Activated naive CD8-positive, alpha-beta T cell treated with anti-CD3 and anti-CD28 coated beads, Interleukin-2, amount 10 ng/mL, durations not matched to agents 7 days and 5 days (primary cell): ENCODE measurements around the gene MMEL1. TPM values are rescaled to one million over a fixed set of nuclear protein-coding genes. Genes with fewer than 3 reads are reported as not detected.
"Not testable (repeated sequence)": the region's sequence is repeated elsewhere in the genome, so short reads cannot be mapped to it uniquely, and the experiment has no call there.

Experiments
- ATAC-seq: fragments of 150-1000 bp; cut with Tn5 transposase; one replicate; pipeline ENCODE4 v1.10.0; 2021; ENCODE audit warnings: low read depth, moderate library complexity
- POLR2A ChIA-PET: fragments of 350-600 bp; sonication (Branson Sonifier 250); formaldehyde crosslinking; loops from one replicate; lab custom pipeline; 2021; ENCODE audit warnings: antibody characterized with exemption; lab: Charles Lee
- DNase-seq: peaks from one replicate; pipeline ENCODE4 v3.0.0; 2021
- H3K27ac Mint-ChIP-seq: one replicate; pipeline ENCODE4 v1.8.0; 2022; ENCODE audit warnings: mild to moderate bottlenecking, mixed read lengths
- H3K27me3 Mint-ChIP-seq: one replicate; pipeline ENCODE4 v1.8.0; 2022; ENCODE audit warnings: mild to moderate bottlenecking, moderate library complexity, mixed read lengths
- H3K36me3 Mint-ChIP-seq: one replicate; pipeline ENCODE4 v1.8.0; 2021; ENCODE audit warnings: mild to moderate bottlenecking, mixed read lengths
- H3K4me1 Mint-ChIP-seq: one replicate; pipeline ENCODE4 v1.8.0; 2021; ENCODE audit warnings: mixed read lengths
- H3K4me3 Mint-ChIP-seq: one replicate; pipeline ENCODE4 v1.8.0; 2022; ENCODE audit warnings: mild to moderate bottlenecking, moderate library complexity, mixed read lengths
- H3K9me3 Mint-ChIP-seq: one replicate; pipeline ENCODE4 v1.8.0; 2021; ENCODE audit warnings: mixed read lengths
- total RNA-seq, 2 experiments: library from RNA; stranded (reverse); gene quantifications; one replicate each; pipeline ENCODE4 v1.2.3, GENCODE V29; 2021

The MMEL1 gene
- total RNA-seq, 2 experiments from 2014 or later: 3.0 to 4.1 TPM

- DNase-seq (no peak), ATAC-seq (no peak)
- Mint-ChIP-seq H3K9me3 (no peaks in the 10 kb centered on the region), H3K4me1 (peaks cover 23% of the 10 kb centered on the region), H3K27ac (no peak overlapping the region), H3K36me3 (peaks cover 7% of the 10 kb centered on the region), H3K27me3 (no peaks in the 10 kb centered on the region), H3K4me3 (no peak overlapping the region)
- POLR2A ChIA-PET: interaction anchor here (0.8 kb wide), 1 partner anchor 33 kb away, joined by 3 read pairs; no protein-coding TSS in a partner anchor
These were observed 80.6 kb downstream of the MMEL1 start for GRCh38 chr1:2552189-2552588.

DNA sequence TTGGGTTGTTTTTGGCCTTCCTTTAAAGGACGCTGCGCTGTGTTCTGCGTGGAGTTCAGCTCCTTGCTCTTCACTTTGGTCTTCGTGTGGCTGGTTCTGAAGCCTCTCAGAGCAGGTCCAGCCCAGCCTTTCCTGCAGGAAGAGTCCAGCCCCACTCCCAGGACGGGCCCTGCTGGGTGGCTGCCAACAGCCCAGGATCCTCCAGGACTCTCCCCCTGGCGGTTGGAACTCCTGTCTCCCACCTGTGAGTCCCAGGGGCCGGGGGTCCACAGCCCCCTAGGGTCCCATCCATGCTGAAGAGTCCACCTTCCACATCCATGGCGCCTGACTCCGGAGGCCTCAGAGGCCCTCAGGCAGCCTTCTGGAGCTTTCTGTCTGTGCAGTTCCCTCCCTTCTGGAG, 81.3 kb downstream of the MMEL1 start:
- peaks cover 23% of the 10 kb centered on the region for H3K4me1 Mint-ChIP-seq
- H3K27ac Mint-ChIP-seq, H3K9me3 Mint-ChIP-seq, ATAC-seq, H3K27me3 Mint-ChIP-seq, H3K4me3 Mint-ChIP-seq, DNase-seq, H3K36me3 Mint-ChIP-seq: not testable (repeated sequence)
- POLR2A ChIA-PET: interaction anchor here (0.8 kb wide), 1 partner anchor 34 kb away, joined by 3 read pairs; no protein-coding TSS in a partner anchor

DNA sequence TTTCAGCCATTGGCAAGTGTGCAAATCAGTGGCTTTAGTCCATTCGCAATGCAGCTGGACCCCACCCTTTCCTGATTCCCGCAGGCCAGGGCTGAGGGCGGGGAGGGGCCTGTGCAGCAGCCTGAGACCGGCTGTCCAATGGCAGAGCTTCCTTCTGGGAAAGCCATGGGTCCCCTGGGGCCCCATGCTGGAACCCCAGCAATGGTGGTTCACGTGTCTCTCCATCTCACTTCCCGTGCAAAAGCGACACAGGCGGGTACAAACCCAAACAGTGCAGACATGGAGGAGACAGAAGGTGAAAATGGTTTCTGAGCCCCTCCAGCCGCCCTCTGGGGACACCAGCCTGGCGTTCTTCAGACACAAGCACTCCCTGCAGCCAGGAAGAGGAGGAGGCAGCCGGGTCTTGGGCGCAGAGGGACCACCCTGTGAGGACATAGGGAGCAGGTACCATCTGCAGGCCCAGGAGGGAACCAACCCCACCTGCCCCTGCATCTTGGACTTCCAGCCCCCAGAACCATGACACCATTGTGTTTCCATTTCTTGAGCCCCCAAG, 82.4 kb downstream of the MMEL1 start:
- not testable (repeated sequence) for H3K36me3 Mint-ChIP-seq, H3K9me3 Mint-ChIP-seq, ATAC-seq, H3K4me3 Mint-ChIP-seq, H3K27me3 Mint-ChIP-seq, DNase-seq
- POLR2A ChIA-PET: interaction anchor here (5.1 to 5.2 kb wide), 2 partner anchors 35 to 134 kb away, joined by 97 to 98 read pairs; partner anchors contain the start of gene PRXL2B
- H3K4me1 Mint-ChIP-seq: peaks cover 20% of the 10 kb centered on the region
- peak overlapping the region; percentile 84 for H3K27ac Mint-ChIP-seq

DNA sequence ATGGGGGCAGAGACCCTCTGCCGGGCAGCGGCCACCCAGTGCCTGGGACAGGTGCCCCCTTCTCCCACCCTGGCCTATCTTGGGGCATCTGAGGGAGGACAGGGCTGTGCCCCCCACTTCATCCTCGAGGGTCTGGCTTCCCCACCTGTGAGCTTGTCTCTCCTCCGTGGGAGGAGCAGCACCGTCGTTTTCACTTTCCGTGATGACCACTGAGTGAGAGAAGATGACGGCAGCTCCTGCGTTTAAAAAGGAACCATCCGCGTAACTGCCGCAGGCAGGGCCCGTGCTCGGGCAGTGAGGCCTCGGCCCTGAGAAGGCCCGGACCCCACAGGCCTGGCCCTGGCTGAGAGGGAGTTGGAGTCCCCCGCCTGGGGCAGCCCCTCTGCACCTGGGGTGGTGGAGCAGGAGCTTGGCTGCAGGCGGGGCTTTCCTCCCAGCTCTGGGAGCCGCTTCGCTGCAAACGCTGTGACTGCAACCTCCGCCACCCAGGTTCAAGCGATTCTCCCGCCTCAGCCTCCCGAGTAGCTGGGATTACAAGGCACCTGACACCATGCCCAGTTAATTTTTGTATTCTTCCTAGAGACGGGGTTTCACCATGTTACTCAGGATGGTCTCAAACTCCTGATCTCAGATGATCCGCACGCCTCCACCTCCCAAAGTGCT, 83.3 kb downstream of the MMEL1 start:
- H3K27ac Mint-ChIP-seq: peak overlapping the region; percentile 96
- POLR2A ChIA-PET: interaction anchor here (1.0 to 6.9 kb wide), 7 partner anchors 7 to 136 kb away, joined by 4 to 128 read pairs (median 71); partner anchors contain the start of genes PANK4, PEX10, PRXL2B and TNFRSF14
- peak overlapping the region; percentile 91 for H3K4me3 Mint-ChIP-seq
- not testable (repeated sequence) for ATAC-seq, H3K9me3 Mint-ChIP-seq, DNase-seq, H3K27me3 Mint-ChIP-seq, H3K36me3 Mint-ChIP-seq
- H3K4me1 Mint-ChIP-seq: peaks cover 16% of the 10 kb centered on the region

- Mint-ChIP-seq H3K4me3 (peak overlapping the region; percentile 91), H3K27me3 (no peaks in the 10 kb centered on the region), H3K9me3 (no peaks in the 10 kb centered on the region), H3K27ac (peak overlapping the region; percentile 96), H3K4me1 (peaks cover 10% of the 10 kb centered on the region), H3K36me3 (no peaks in the 10 kb centered on the region)
- peak; percentile 24 for ATAC-seq
- DNase-seq: peak; percentile 88
- POLR2A ChIA-PET: interaction anchor here (0.7 to 6.9 kb wide), 24 partner anchors 9 to 690 kb away, joined by 3 to 128 read pairs (median 4); partner anchors contain the start of genes FAAP20, HES5, PANK4 and PEX10
These were observed 84.7 kb downstream of the MMEL1 start for GRCh38 chr1:2548068-2548589.

- H3K4me1 Mint-ChIP-seq: peaks cover 10% of the 10 kb centered on the region
- no peaks in the 10 kb centered on the region for H3K36me3 Mint-ChIP-seq
- ATAC-seq (peak; percentile 34), DNase-seq (peak; percentile 77)
- peak overlapping the region; percentile 96 for H3K27ac Mint-ChIP-seq
- peak overlapping the region; percentile 91 for H3K4me3 Mint-ChIP-seq
- POLR2A ChIA-PET: interaction anchor here (0.7 to 6.9 kb wide), 30 partner anchors 10 to 358 kb away, joined by 3 to 128 read pairs (median 4); partner anchors contain the start of genes FAAP20, HES5, MORN1 and PANK4
- no peaks in the 10 kb centered on the region for H3K27me3 Mint-ChIP-seq
- no peaks in the 10 kb centered on the region for H3K9me3 Mint-ChIP-seq
These were observed 85.4 kb downstream of the MMEL1 start for GRCh38 chr1:2547210-2548067.

GRCh38 chr1:2546515-2547209, 86.2 kb downstream of the MMEL1 start:
- peak; percentile 88 for DNase-seq
- peak overlapping the region; percentile 91 for H3K4me3 Mint-ChIP-seq
- no peaks in the 10 kb centered on the region for H3K9me3 Mint-ChIP-seq
- H3K36me3 Mint-ChIP-seq: no peaks in the 10 kb centered on the region
- POLR2A ChIA-PET: interaction anchor here (0.8 to 6.9 kb wide), 26 partner anchors 10 to 358 kb away, joined by 3 to 128 read pairs (median 4); partner anchors contain the start of genes FAAP20, HES5, MORN1 and PANK4
- H3K27me3 Mint-ChIP-seq: no peaks in the 10 kb centered on the region
- peak overlapping the region; percentile 96 for H3K27ac Mint-ChIP-seq
- ATAC-seq: peak; percentile 54
- H3K4me1 Mint-ChIP-seq: peaks cover 10% of the 10 kb centered on the region

DNA sequence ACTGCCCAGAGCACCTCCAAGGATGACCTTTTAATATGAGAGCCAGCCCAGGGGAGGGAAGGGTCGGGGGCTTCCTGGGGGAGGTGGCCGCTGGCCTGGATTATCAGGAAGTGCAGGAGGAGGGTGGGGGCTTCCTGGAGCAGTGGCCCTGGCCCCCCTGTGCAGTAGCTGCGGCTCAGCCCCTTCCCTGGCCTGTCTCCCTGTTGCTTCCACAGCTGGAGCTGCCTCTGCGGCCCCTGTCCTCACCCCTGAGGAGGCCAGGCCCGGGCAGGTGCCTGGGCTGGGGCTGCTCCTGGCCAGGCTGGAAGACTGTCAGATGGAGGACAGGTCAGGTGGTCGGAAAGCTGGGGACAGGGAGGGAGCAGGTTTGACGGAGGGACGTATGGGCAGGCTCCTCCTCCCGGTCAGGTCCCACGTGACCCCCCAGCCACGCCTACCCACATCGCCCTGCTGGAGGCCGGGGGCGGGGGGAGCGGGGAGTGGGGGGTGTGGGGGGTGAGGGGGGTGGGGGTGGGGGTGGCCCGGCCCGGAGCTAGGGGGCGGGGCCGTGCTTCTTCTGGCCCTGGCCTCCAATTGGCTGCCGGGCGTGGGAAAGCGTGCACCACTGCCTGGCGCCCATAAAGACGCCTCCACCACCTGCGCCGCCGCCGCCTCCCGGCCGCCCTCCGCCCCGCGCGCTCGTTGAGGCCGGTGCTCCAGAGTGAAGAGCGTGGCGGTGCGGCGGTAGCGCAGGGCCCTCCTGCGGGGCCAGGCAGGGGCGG, 86.9 kb downstream of the MMEL1 start:
- POLR2A ChIA-PET: interaction anchor here (0.6 to 6.9 kb wide), 16 partner anchors 11 to 355 kb away, joined by 3 to 128 read pairs (median 6); partner anchors contain the start of genes FAAP20, HES5, MORN1 and PANK4
- Mint-ChIP-seq H3K4me3 (peak overlapping the region; percentile 91), H3K27me3 (peaks cover 5% of the 10 kb centered on the region), H3K27ac (peak overlapping the region; percentile 96), H3K36me3 (no peaks in the 10 kb centered on the region), H3K4me1 (peaks cover 9% of the 10 kb centered on the region), H3K9me3 (no peaks in the 10 kb centered on the region)
- peak; percentile 37 for ATAC-seq
- DNase-seq: peak; percentile 91

GRCh38 chr1:2544875-2545640, 87.8 kb downstream of the MMEL1 start:
- Mint-ChIP-seq H3K36me3 (no peaks in the 10 kb centered on the region), H3K27ac (no peak overlapping the region), H3K4me1 (peaks cover 7% of the 10 kb centered on the region), H3K9me3 (no peaks in the 10 kb centered on the region), H3K4me3 (no peak overlapping the region), H3K27me3 (peaks cover 5% of the 10 kb centered on the region)
- POLR2A ChIA-PET: interaction anchor here (0.8 to 6.9 kb wide), 12 partner anchors 11 to 350 kb away, joined by 3 to 128 read pairs (median 6); partner anchors contain the start of genes FAAP20, HES5, MORN1 and PANK4
- DNase-seq: no peak
- ATAC-seq: no peak

GRCh38 chr1:2544093-2544874, 88.5 kb downstream of the MMEL1 start:
- H3K4me1 Mint-ChIP-seq: peaks cover 7% of the 10 kb centered on the region
- H3K27ac Mint-ChIP-seq: no peak overlapping the region
- ATAC-seq: no peak
- H3K4me3 Mint-ChIP-seq: no peak overlapping the region
- DNase-seq: no peak
- POLR2A ChIA-PET: interaction anchor here (0.7 to 6.9 kb wide), 6 partner anchors 10 to 131 kb away, joined by 3 to 128 read pairs (median 18); partner anchors contain the start of genes HES5, PANK4 and TNFRSF14
- H3K36me3 Mint-ChIP-seq: no peaks in the 10 kb centered on the region
- H3K27me3 Mint-ChIP-seq: peaks cover 5% of the 10 kb centered on the region
- H3K9me3 Mint-ChIP-seq: no peaks in the 10 kb centered on the region
